ENCODE results near the gene KLHDC4.

The KLHDC4 gene

DNA sequence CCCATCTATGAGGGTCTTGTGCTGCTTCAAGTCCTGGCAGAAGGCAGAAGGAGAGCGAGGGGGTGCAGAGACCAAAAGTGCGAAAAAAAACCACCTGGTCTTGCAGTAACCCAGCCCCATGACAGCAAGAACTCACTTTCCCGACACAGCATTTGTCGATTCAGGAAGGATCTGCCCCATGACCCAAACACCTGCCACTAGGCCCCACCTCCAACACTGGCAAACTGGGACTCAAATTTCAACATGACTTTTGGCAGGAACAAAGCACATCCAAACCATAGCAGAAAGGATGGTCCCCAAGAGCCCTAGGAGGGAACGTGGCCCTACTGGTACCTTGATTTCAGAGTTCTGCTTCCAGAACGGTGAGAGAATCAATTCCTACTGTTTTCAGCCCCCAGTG is 34.7 kb upstream of the KLHDC4 start:
- intact Hi-C loops (cut with DNase I; ENCODE audit: low total_unique reads), result no loop called here
- no peak for DNase-seq
- no peaks in the 10 kb centered on the region for H3K4me1 ChIP-seq

DNA sequence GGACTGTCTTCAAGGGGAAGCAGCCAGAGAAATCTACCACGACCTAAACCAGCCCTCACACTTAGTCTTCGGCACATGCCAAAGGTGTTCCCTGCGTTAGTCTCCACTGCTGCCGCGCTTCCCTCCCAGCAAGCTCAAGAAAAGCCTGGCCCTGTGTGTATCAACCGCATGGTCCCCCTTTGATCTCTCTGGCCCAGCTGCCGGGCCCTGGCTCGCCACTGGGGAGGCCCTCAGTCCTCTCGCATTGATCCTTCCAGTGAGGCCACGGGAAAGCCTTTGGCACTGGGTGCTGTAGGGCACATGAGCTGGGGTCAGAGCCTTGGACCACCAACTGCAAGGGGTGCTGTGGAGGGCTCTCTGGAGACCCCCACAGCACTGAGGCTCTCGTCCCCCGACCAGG is 29.6 kb upstream of the KLHDC4 start:
- H3K9me3 ChIP-seq, result no peaks in the 10 kb centered on the region
- no peak for DNase-seq
- H3K27ac ChIP-seq, result no peak overlapping the region
- peaks cover 0 to 7% of the 10 kb centered on the region in 2 donors for H3K27me3 ChIP-seq
- H3K4me1 ChIP-seq, result peaks cover 0 to 8% (median 4%) of the 10 kb centered on the region in 4 donors
- intact Hi-C loops (cut with DNase I; ENCODE audit: low total_unique reads), result no loop called here
- H3K4me3 ChIP-seq, result no peak overlapping the region
- H3K36me3 ChIP-seq, result no peaks in the 10 kb centered on the region
- TF ChIP-seq, protein P1, sequence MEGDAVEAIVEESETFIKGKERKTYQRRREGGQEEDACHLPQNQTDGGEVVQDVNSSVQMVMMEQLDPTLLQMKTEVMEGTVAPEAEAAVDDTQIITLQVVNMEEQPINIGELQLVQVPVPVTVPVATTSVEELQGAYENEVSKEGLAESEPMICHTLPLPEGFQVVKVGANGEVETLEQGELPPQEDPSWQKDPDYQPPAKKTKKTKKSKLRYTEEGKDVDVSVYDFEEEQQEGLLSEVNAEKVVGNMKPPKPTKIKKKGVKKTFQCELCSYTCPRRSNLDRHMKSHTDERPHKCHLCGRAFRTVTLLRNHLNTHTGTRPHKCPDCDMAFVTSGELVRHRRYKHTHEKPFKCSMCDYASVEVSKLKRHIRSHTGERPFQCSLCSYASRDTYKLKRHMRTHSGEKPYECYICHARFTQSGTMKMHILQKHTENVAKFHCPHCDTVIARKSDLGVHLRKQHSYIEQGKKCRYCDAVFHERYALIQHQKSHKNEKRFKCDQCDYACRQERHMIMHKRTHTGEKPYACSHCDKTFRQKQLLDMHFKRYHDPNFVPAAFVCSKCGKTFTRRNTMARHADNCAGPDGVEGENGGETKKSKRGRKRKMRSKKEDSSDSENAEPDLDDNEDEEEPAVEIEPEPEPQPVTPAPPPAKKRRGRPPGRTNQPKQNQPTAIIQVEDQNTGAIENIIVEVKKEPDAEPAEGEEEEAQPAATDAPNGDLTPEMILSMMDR (IDR thresholded peaks at IDR 0.05), result no peak

More for the DNA sequence above, 34.7 kb upstream of the KLHDC4 start:
- Histone ChIP-seq H3K36me3 (no peaks in the 10 kb centered on the region), H3K4me3 (no peak overlapping the region), H3K9me3 (no peaks in the 10 kb centered on the region), H3K27ac (no peak overlapping the region), H3K27me3 (no peaks in the 10 kb centered on the region)
- TF ChIP-seq, protein P1 (IDR thresholded peaks at IDR 0.05), result no peak

- Histone ChIP-seq H3K4me3 (no peak overlapping the region), H3K27ac (no peak overlapping the region), H3K4me1 (peaks cover 0 to 16% (median 8%) of the 10 kb centered on the region in 4 donors), H3K27me3 (peaks cover 0 to 7% of the 10 kb centered on the region in 2 donors), H3K36me3 (no peaks in the 10 kb centered on the region), H3K9me3 (no peaks in the 10 kb centered on the region)
- no peak for DNase-seq
- intact Hi-C loops (cut with DNase I; ENCODE audit: low total_unique reads), result no loop called here
- TF ChIP-seq, protein P1 (IDR thresholded peaks at IDR 0.05), result no peak
These were observed 28.8 kb upstream of the KLHDC4 start for GRCh38 chr16:87794485-87795078.

DNA sequence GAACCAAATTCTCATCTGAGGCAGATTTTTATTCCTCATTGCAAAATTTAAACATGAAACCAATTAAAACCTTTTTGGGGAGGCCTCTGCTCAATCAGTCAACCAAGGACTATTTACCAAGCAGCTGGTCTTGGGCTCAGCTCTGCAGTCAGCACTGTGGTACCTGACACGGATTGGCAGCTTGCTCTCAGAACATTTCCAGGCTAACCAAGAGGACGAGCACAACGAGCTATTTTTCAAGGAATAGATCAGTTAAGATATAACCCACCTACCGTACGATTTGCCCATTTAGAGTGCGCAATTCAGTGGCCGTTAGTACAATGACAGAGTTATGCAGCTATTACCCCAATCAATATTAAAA is 26.4 kb upstream of the KLHDC4 start:
- Histone ChIP-seq H3K4me1 (peaks cover 0 to 19% (median 8%) of the 10 kb centered on the region in 4 donors), H3K27ac (no peak overlapping the region), H3K27me3 (peaks cover 0 to 7% of the 10 kb centered on the region in 2 donors), H3K9me3 (no peaks in the 10 kb centered on the region), H3K36me3 (no peaks in the 10 kb centered on the region), H3K4me3 (no peak overlapping the region)
- no peak for DNase-seq
- TF ChIP-seq, protein P1 (IDR thresholded peaks at IDR 0.05), result no peak
- intact Hi-C loops (cut with DNase I; ENCODE audit: low total_unique reads), result no loop called here

- Histone ChIP-seq H3K4me3 (no peak overlapping the region), H3K27me3 (peaks cover 0 to 7% of the 10 kb centered on the region in 2 donors), H3K9me3 (no peaks in the 10 kb centered on the region), H3K27ac (peak overlapping the region; percentile 23 to 68), H3K36me3 (no peaks in the 10 kb centered on the region), H3K4me1 (peaks cover 0 to 19% (median 8%) of the 10 kb centered on the region in 4 donors)
- no peak for DNase-seq
- TF ChIP-seq, protein P1 (IDR thresholded peaks at IDR 0.05), result no peak
- intact Hi-C loops (cut with DNase I; ENCODE audit: low total_unique reads), result no loop called here
These were observed 25.8 kb upstream of the KLHDC4 start for GRCh38 chr16:87791295-87792204.
